Hematopoietic multipotent progenitor cell treated with erythropoietin and hydrocortisone succinate and interleukin-3 and kit ligand, for 17 days (in vitro differentiated cells): ENCODE measurements around the gene CLDN5.

ENCODE experiments used
- DNase-seq: peaks from one replicate; pipeline ENCODE4 v3.0.0-alpha.2; 2015; ENCODE audit warnings: low spot score

Gene CLDN5

GRCh38 chr22:19504900-19505734 is 19.1 kb downstream of the CLDN5 start:
- no peak for DNase-seq

DNA sequence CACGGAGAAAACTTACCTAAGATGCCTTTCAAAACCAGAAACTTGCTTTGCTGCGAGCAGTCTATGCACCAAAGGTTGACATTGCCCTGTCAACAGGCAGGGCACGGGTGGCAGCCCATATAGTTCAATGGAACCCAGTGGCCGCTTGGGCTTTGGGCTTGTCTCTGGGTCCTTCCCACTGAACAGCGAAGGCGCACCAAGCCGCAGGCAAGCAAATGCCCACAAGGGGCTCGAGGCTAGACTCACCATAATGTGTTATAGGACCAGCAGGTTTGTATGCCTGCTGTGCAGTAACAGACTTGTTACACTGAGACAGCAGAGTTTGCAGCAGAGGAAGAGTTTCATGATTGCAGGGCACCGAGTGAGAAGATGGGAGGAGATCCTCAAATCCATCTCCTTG is 20.3 kb downstream of the CLDN5 start:
- no peak for DNase-seq

- DNase-seq, result no peak
Observed at GRCh38 chr22:19503367-19503766, 20.8 kb downstream of the CLDN5 start.

DNA sequence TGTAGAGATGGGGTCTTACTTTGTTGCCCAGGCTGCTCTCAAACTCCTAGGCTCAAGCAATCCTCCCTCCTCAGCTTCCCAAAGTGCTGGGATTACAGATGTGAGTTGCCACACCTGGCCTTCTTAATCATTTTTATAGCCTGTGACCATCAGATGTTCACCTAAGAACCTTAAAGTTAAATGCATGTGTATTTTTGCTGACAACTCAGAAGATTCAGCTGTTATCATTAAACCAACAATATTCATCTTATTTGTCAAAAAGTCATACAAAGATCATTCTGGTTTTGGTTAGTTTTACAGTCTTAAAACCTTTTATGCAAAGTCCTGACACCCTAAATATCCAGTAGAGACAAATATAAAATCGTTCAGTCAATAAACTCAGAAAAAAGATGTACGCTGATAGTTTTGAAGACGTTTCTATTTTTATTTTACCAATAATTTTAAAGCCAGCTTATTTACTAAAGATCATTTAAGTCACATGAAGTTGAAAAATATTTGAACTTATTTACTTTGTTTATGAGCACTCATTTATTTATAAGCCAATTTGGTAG is 22.2 kb downstream of the CLDN5 start:
- no peak for DNase-seq

DNA sequence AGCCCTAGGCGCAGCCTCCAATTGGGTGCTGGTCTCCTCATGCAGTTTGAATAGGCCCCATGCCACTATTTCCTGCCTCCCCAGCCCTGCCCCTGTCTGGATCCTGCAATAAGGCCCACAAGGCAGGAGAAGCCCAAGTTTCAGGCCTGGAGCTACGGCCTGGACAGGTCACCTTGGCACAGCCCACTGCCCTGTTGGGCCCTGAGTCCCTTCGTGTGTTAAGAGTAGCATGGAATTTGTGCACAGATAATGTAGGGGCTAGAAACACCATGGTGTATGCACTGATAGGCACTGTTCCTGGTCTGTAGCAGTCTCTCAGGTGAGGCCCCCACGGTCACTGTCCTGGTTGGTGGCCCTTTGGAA is 24.3 kb downstream of the CLDN5 start:
- DNase-seq, result no peak

GRCh38 chr22:19499236-19499879 is 24.9 kb downstream of the CLDN5 start:
- no peak for DNase-seq

- DNase-seq, result no peak
Observed at GRCh38 chr22:19498866-19499190, 25.4 kb downstream of the CLDN5 start.

DNA sequence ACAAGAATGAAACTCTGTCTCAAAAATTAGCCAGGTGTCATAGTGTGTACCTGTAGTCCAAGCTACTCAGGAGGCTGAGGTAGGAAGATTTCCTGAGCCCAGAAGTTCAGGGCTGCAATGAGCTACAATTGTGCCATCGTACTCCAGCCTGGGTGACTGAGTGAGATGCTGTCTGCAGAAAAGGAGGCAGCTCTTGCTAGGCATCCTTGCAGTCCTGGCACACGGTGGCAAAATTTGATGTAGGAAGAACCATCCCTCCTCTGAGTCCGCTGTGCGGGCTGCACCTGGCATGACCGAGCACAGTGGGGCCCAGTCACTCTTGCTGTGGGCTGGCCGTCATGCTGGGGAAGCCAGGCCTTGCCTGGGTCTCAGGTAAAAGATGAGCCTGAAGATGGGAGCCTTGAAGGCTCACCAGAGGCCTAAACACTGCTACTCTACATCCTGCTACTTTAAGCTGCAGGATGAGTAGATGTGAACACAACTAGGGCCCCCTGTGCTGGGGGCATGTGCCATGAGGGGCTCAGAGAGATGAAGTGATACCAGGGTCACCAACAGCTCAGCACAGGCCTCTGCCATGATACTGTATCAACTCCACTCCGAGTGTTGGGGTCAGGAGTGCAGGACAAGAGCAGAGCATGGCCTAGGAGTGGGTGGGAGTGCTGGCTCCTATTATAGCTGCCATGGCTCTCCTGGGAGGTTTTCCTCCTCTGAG is 25.9 kb downstream of the CLDN5 start:
- DNase-seq, result no peak

- no peak for DNase-seq
Observed at GRCh38 chr22:19497245-19497644, 27.0 kb downstream of the CLDN5 start.

GRCh38 chr22:19496324-19496630 is 27.9 kb downstream of the CLDN5 start:
- no peak for DNase-seq

GRCh38 chr22:19495562-19496323 is 28.5 kb downstream of the CLDN5 start:
- DNase-seq, result no peak

DNA sequence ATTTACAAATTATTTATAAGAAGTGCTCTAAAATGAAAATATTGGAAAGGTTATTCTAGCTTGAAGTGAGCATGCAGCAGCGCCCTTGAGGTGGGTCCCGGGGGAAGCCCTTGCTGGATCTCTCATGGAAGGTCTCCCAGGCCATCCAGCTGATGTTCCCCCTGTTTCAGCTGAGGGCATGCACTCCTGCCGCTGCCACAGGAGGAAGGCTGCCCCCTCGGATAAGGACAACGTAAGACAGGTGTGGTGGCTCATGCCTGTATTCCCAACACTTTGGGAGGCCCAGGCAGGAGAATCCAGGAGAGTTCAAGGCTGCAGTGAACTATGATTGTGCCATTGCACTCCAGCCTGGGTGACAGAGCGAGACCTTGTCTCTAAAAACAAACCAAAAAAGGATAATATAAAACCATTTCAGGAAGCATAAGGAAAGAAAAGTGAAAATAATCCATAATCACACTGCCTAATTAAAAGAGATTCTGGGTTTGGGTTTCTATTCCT is 29.5 kb downstream of the CLDN5 start:
- DNase-seq, result no peak

- no peak for DNase-seq
Observed at GRCh38 chr22:19494001-19494560, 30.1 kb downstream of the CLDN5 start.

DNA sequence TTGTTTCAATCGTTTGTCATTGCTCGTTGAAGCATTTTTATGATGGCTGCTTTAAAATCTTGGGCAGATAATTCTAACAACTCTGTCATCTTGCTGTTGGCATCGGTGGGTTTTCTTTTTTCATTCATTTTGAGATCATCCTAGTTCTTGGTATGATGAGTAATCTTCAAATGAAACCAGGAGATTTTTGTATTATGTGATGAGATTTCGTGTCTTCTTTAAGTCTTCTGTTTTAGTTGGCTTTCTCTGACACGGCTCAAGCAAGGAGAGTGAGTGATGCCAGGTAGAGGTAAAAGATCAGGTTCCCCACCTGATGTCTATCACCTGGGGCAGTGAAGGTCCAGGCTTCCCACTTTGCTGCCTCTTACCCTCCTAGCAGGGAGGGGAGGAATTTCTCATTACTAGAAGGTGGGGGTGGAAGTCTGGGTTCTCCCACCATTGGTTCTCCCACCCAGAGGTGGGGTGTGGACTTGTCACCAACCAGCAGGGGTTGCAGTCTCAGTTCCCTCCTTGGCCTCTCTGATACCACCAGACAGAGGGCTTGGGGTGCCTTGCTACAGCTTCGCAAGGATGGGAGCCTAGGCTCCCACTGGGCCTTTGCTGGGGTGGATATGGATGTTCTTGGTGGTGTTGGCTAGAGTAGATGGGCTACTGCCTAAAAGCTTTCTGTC is 31.6 kb downstream of the CLDN5 start:
- no peak for DNase-seq

DNA sequence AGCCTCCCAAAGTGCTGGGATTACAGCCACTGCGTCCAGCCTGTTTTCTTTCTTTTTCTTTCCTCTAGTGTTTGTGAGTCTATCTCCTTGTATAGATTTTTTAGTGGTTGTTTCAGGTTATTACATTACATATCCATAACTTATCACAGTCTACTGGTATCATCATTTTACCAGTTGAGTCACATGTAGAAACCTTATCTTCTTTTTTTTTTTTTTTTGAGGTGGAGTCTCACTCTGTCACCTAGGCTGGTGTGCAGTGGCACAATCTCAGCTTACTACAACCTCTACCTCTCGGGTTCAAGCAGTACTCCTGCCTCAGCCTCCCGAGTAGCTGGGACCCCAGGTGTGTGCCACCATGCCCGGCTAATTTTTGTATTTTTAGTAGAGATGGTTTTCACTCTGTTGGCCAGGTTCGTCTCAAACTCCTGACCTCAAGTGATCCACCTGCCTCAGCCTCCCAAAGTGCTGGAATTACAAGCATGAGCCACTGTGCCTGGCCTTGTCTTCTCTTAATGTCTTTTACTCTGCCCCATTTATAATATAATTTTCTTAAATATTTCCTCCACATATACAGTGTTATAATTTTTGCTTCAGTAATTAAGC is 33.5 kb downstream of the CLDN5 start:
- no peak for DNase-seq

- DNase-seq, result no peak
Observed at GRCh38 chr22:19488884-19489843, 35.0 kb downstream of the CLDN5 start.

GRCh38 chr22:19488285-19488684 is 35.9 kb downstream of the CLDN5 start:
- DNase-seq, result no peak

- DNase-seq, result no peak
Observed at GRCh38 chr22:19483481-19484244, 40.5 kb downstream of the CLDN5 start.

- no peak for DNase-seq
Observed at GRCh38 chr22:19482297-19482696, 41.9 kb downstream of the CLDN5 start.
